Measurements from ENCODE around the gene TFE3. TPM values are rescaled to one million over a fixed set of nuclear protein-coding genes. Genes with fewer than 3 reads are reported as not detected.

TFE3 gene
- total and polyA plus RNA-seq, 11 donors, result 12.1 to 61.2 (median 23.6) TPM

Other genes starting within 250 kb of the TFE3 start
- 10 to 100 TPM; 27.7 to 48.6 (median 36.9) TPM for gene HDAC6, start 241.3 kb downstream of the TFE3 start, total RNA-seq
- gene HDAC6, start 241.3 kb downstream of the TFE3 start, polyA plus RNA-seq, result 10 to 100 TPM; 30.3 to 44.4 TPM
- not detected for gene ERAS, start 216.8 kb downstream of the TFE3 start, total RNA-seq
- not detected for gene ERAS, start 216.8 kb downstream of the TFE3 start, polyA plus RNA-seq
- gene PCSK1N, start 207.7 kb downstream of the TFE3 start, total RNA-seq, result 1 to 10 TPM in 2 of 9 donors, under 1 TPM in 1, not detected in 6; 0.67 to 3.9 (median 1.1) TPM
- not detected for gene PCSK1N, start 207.7 kb downstream of the TFE3 start, polyA plus RNA-seq
- 10 to 100 TPM; 57.1 to 86.9 (median 71.0) TPM for gene TIMM17B, start 145.6 kb downstream of the TFE3 start, total RNA-seq
- 10 to 100 TPM; 74.0 to 91.0 TPM for gene TIMM17B, start 145.6 kb downstream of the TFE3 start, polyA plus RNA-seq
- gene PQBP1, start 145.4 kb downstream of the TFE3 start, total RNA-seq, result 10 to 100 TPM; 45.3 to 67.0 (median 52.9) TPM
- 10 to 100 TPM; 88.0 to 99.0 TPM for gene PQBP1, start 145.4 kb downstream of the TFE3 start, polyA plus RNA-seq
- gene SLC35A2, start 131.7 kb downstream of the TFE3 start, total RNA-seq, result 10 to 100 TPM; 10.5 to 23.3 (median 14.4) TPM
- gene SLC35A2, start 131.7 kb downstream of the TFE3 start, polyA plus RNA-seq, result 10 to 100 TPM in 1 of 2 donors, 1 to 10 TPM in 1; 6.1 to 28.5 TPM
- gene PIM2, start 124.3 kb downstream of the TFE3 start, total RNA-seq, result 10 to 100 TPM in 2 of 9 donors, 1 to 10 TPM in 7; 2.3 to 13.3 (median 3.5) TPM
- 1 to 10 TPM; 2.0 to 5.4 TPM for gene PIM2, start 124.3 kb downstream of the TFE3 start, polyA plus RNA-seq
- gene OTUD5, start 85.8 kb downstream of the TFE3 start, total RNA-seq, result 10 to 100 TPM; 17.6 to 31.1 (median 24.6) TPM
- gene OTUD5, start 85.8 kb downstream of the TFE3 start, polyA plus RNA-seq, result 10 to 100 TPM; 17.2 to 32.7 TPM
- 1 to 10 TPM in 3 of 9 donors, under 1 TPM in 6; 0.09 to 1.5 (median 0.50) TPM for gene KCND1, start 71.5 kb downstream of the TFE3 start, total RNA-seq
- gene KCND1, start 71.5 kb downstream of the TFE3 start, polyA plus RNA-seq, result under 1 TPM; 0.19 to 0.29 TPM
- 10 to 100 TPM; 11.4 to 41.6 (median 18.9) TPM for gene GRIPAP1, start 41.1 kb downstream of the TFE3 start, total RNA-seq
- gene GRIPAP1, start 41.1 kb downstream of the TFE3 start, polyA plus RNA-seq, result 10 to 100 TPM; 20.2 to 20.4 TPM
- gene CCDC120, start 15.6 kb upstream of the TFE3 start, total RNA-seq, result 1 to 10 TPM in 6 of 9 donors, under 1 TPM in 3; 0.48 to 3.3 (median 1.1) TPM
- under 1 TPM; 0.95 to 0.97 TPM for gene CCDC120, start 15.6 kb upstream of the TFE3 start, polyA plus RNA-seq
- gene PRAF2, start 30.6 kb upstream of the TFE3 start, total RNA-seq, result 10 to 100 TPM in 5 of 9 donors, 1 to 10 TPM in 4; 8.0 to 24.0 (median 10.9) TPM
- gene PRAF2, start 30.6 kb upstream of the TFE3 start, polyA plus RNA-seq, result 10 to 100 TPM; 18.7 to 20.7 TPM
- 10 to 100 TPM; 49.2 to 98.5 (median 68.5) TPM for gene WDR45, start 36.5 kb upstream of the TFE3 start, total RNA-seq
- 10 to 100 TPM; 65.1 to 89.9 TPM for gene WDR45, start 36.5 kb upstream of the TFE3 start, polyA plus RNA-seq
- gene GPKOW, start 80.4 kb upstream of the TFE3 start, total RNA-seq, result 10 to 100 TPM; 17.5 to 30.9 (median 19.4) TPM
- 10 to 100 TPM in 1 of 2 donors, 1 to 10 TPM in 1; 8.9 to 29.5 TPM for gene GPKOW, start 80.4 kb upstream of the TFE3 start, polyA plus RNA-seq
- gene MAGIX, start 119.4 kb upstream of the TFE3 start, total RNA-seq, result 1 to 10 TPM; 2.6 to 7.1 (median 3.3) TPM
- 1 to 10 TPM; 2.9 to 6.7 TPM for gene MAGIX, start 119.4 kb upstream of the TFE3 start, polyA plus RNA-seq
- gene PLP2, start 128.5 kb upstream of the TFE3 start, total RNA-seq, result 100 to 1,000 TPM in 3 of 9 donors, 10 to 100 TPM in 6; 22.4 to 155 (median 50.4) TPM
- 100 to 1,000 TPM in 1 of 2 donors, 10 to 100 TPM in 1; 63.0 to 373 TPM for gene PLP2, start 128.5 kb upstream of the TFE3 start, polyA plus RNA-seq
- 10 to 100 TPM in 2 of 9 donors, 1 to 10 TPM in 7; 6.6 to 12.7 (median 9.3) TPM for gene PRICKLE3, start 143.0 kb upstream of the TFE3 start, total RNA-seq
- gene PRICKLE3, start 143.0 kb upstream of the TFE3 start, polyA plus RNA-seq, result 10 to 100 TPM in 1 of 2 donors, 1 to 10 TPM in 1; 6.5 to 13.2 TPM
- 1 to 10 TPM in 6 of 9 donors, under 1 TPM in 3; 0.49 to 2.7 (median 1.1) TPM for gene SYP, start 156.8 kb upstream of the TFE3 start, total RNA-seq
- gene SYP, start 156.8 kb upstream of the TFE3 start, polyA plus RNA-seq, result 1 to 10 TPM; 1.3 to 3.7 TPM
- gene CACNA1F, start 190.0 kb upstream of the TFE3 start, total RNA-seq, result under 1 TPM in 6 of 9 donors, not detected in 3; 0.06 to 0.37 (median 0.09) TPM
- gene CACNA1F, start 190.0 kb upstream of the TFE3 start, polyA plus RNA-seq, result under 1 TPM; 0.04 TPM
- 10 to 100 TPM in 8 of 9 donors, 1 to 10 TPM in 1; 9.6 to 13.4 (median 10.9) TPM for gene CCDC22, start 192.1 kb upstream of the TFE3 start, total RNA-seq
- gene CCDC22, start 192.1 kb upstream of the TFE3 start, polyA plus RNA-seq, result 10 to 100 TPM in 1 of 2 donors, 1 to 10 TPM in 1; 6.5 to 14.9 TPM
- 1 to 10 TPM in 1 of 9 donors, not detected in 8; 1.4 TPM for gene FOXP3, start 221.4 kb upstream of the TFE3 start, total RNA-seq
- gene FOXP3, start 221.4 kb upstream of the TFE3 start, polyA plus RNA-seq, result under 1 TPM in 1 of 2 donors, not detected in 1; 0.11 TPM
- gene PPP1R3F, start 226.4 kb upstream of the TFE3 start, total RNA-seq, result 10 to 100 TPM; 14.4 to 28.4 (median 22.6) TPM
- gene PPP1R3F, start 226.4 kb upstream of the TFE3 start, polyA plus RNA-seq, result 10 to 100 TPM; 13.9 to 31.7 TPM

All from heart left ventricle (tissue), 11 donors.